Ovary (tissue), 9 donors: ENCODE results near the gene AURKA. TPM values are rescaled to one million over a fixed set of nuclear protein-coding genes. Genes with fewer than 3 reads are reported as not detected.

Source experiments
- DNase-seq, 5 donors: peaks; one replicate each; pipeline ENCODE4 v3.0.0-alpha.2; 2019 to 2020
- H3K27ac ChIP-seq, 2 donors: fragments of 200-600 bp; one replicate each; pipeline versions ENCODE4 v1.5.1 to v1.8.0; 2019 to 2022
- H3K27me3 ChIP-seq: fragments of 200-600 bp; one replicate; pipeline ENCODE4 v1.8.0; 2022
- H3K36me3 ChIP-seq: fragments of 200-600 bp; sonication (generic); one replicate; pipeline ENCODE4 v1.5.1; 2019
- H3K4me1 ChIP-seq: one replicate; pipeline ENCODE4 v1.8.1; 2013; ENCODE audit warnings: mild to moderate bottlenecking, moderate library complexity; ENCODE audit not compliant: insufficient read depth
- H3K4me3 ChIP-seq: fragments of 200-600 bp; sonication (generic); one replicate; pipeline ENCODE4 v1.5.1; 2017
- H3K9me3 ChIP-seq, 2 donors: fragments of 200-600 bp in 1 of 2; sonication (generic) in 1 of 2; one replicate each; pipeline versions ENCODE4 v1.5.1 to v1.8.1; 2013 to 2019; ENCODE audit warnings: mild to moderate bottlenecking in 1 of 2, moderate library complexity in 1 of 2
- EP300 ChIP-seq: sonication (generic); formaldehyde crosslinking; IDR thresholded peaks from one replicate; pipeline ENCODE4 v1.6.1; 2017; ENCODE audit warnings: antibody characterized with exemption
- POLR2A ChIP-seq: fragments of 450-650 bp; IDR thresholded peaks from one replicate; pipeline ENCODE4 v1.6.1; 2017; ENCODE audit warnings: antibody characterized with exemption, mild to moderate bottlenecking, moderate library complexity
- WGBS, 3 donors: extraction: QIAGEN DNeasy Blood & Tissue Kit in 1 of 3; methylation state at CpG; one replicate each; pipeline versions ENCODE4 v1.1.5 to v1.1.7; 2013 to 2017; 5-methylcytosine and 5-hydroxymethylcytosine counted together
- intact Hi-C, 4 donors: fragments of 100-400 bp; cut with DNase I; formaldehyde crosslinking; loops; one replicate each; pipeline versions ENCODE4 v1.11.0 to v1.15.1; 2022 to 2023
- polyA plus RNA-seq, 2 donors: library from polyadenylated mRNA; stranded (reverse); fragments of 200-250 nt in 1 of 2; fragments of 350-450 nt in 1 of 2; fragmentation: Illumina TruSeq in 1 of 2; extraction: RNeasy Lipid Tissue Mini Kit (QIAGEN cat#74804) in 1 of 2; gene quantifications; one replicate each; pipeline ENCODE4 v1.2.3, GENCODE V29; 2013 to 2014
- total RNA-seq, 7 donors: library from RNA; depleted of rRNA in 2 of 7; stranded (reverse); fragments of >200 nt in 2 of 7; fragmentation: NEBNext Ultra II Directional in 3 of 7; extraction: Animal tissue kit (Norgen Biotek cat#: 25700) in 3 of 7; gene quantifications; one replicate each; pipeline versions ENCODE4 v1.1.0 to v1.2.4, GENCODE V29; 2016 to 2023
- TF ChIP-seq, protein P1 (sequence below), 3 donors: fragments of 450-650 bp in 2 of 3; fragments of 200-600 bp in 1 of 3; IDR thresholded peaks; one replicate each; pipeline versions ENCODE4 v1.5.1 to v1.8.0; 2016 to 2022; ENCODE audit warnings: antibody characterized with exemption in 3 of 3, mild to moderate bottlenecking in 1 of 3
- donor health status: DM: no; HTN: no; CAD: no; lungs with moderate emphysema.
- donor health status: DM: no; HTN: no; CAD: no.
- donor health status: Bipolar disorder and iron deficiency.
- donor health status: DM: yes; HTN: yes; CAD: no.
- donor health status: DM: no; HTN: no; CAD: no.
- donor health status: DM: yes; HTN: yes; CAD: no.

The AURKA gene
- total and polyA plus RNA-seq, 9 donors = 2.2 to 10.0 (median 3.2) TPM

DNA sequence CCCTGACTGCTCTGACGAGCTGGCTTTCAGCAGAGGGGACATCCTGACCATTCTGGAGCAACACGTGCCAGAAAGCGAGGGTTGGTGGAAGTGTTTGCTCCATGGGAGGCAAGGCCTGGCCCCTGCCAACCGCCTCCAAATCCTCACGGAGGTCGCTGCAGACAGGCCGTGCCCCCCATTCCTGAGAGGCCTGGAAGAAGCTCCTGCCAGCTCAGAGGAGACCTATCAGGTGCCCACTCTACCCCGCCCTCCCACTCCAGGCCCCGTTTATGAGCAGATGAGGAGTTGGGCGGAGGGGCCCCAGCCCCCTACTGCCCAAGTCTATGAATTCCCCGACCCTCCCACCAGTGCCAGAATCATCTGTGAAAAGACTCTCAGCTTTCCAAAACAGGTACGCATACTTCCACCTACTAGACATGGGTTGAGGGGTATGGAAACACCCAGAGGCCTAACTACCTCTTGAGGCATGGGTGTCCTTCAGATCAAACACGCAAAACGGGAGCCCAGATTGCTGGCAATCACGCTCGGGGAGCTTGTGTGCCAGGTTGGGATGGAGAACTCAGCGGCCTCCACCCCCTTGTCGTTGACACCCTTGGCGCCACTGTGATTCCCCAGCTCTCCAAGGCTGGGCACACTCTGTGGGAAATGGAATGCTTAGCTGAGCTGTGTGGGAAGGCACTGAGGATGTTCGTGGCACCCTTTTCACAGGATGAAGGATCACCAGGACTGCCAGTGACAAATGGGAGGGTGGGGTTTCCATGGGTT is 45.4 kb upstream of the AURKA start:
- DNase-seq = no peak
- no peaks in the 10 kb centered on the region for H3K9me3 ChIP-seq
- 94 to 95% (median 94%) methylated on average over 20 of the region's 20 CpGs for WGBS, 3 donors
- intact Hi-C loops = no loop called here
- H3K27me3 ChIP-seq = no peaks in the 10 kb centered on the region
- no peak for TF ChIP-seq POLR2A
- TF ChIP-seq EP300 = no peak
- TF ChIP-seq, protein P1, sequence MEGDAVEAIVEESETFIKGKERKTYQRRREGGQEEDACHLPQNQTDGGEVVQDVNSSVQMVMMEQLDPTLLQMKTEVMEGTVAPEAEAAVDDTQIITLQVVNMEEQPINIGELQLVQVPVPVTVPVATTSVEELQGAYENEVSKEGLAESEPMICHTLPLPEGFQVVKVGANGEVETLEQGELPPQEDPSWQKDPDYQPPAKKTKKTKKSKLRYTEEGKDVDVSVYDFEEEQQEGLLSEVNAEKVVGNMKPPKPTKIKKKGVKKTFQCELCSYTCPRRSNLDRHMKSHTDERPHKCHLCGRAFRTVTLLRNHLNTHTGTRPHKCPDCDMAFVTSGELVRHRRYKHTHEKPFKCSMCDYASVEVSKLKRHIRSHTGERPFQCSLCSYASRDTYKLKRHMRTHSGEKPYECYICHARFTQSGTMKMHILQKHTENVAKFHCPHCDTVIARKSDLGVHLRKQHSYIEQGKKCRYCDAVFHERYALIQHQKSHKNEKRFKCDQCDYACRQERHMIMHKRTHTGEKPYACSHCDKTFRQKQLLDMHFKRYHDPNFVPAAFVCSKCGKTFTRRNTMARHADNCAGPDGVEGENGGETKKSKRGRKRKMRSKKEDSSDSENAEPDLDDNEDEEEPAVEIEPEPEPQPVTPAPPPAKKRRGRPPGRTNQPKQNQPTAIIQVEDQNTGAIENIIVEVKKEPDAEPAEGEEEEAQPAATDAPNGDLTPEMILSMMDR (IDR thresholded peaks at IDR 0.05) = no peak
- H3K27ac ChIP-seq = no peak overlapping the region
- H3K36me3 ChIP-seq = no peaks in the 10 kb centered on the region
- H3K4me3 ChIP-seq = no peak overlapping the region
- H3K4me1 ChIP-seq = peaks cover 2% of the 10 kb centered on the region

DNA sequence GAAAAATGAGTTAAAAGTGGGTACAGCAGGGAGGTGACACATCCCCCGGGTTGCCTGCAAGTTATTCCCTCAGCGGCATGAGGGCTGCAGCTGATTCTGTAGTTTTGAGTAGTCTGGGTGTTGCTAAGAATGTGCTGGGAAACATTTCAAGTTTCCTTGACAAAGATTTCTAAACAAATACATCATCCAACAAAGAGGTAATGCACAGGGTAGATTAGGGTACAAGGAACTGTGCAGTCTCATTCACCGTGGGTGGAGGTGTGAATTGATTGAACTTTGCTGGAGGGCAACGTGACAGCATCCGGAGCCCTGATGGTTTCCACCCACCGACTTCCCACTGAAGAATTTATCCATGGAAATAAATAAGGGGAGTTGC is 41.9 kb upstream of the AURKA start:
- no peaks in the 10 kb centered on the region for H3K9me3 ChIP-seq
- no peak for DNase-seq
- WGBS, 3 donors = 13 to 31% (median 23%) methylated on average over 6 of the region's 6 CpGs
- H3K4me3 ChIP-seq = no peak overlapping the region
- no peaks in the 10 kb centered on the region for H3K36me3 ChIP-seq
- no peaks in the 10 kb centered on the region for H3K4me1 ChIP-seq
- no peaks in the 10 kb centered on the region for H3K27me3 ChIP-seq
- no peak overlapping the region for H3K27ac ChIP-seq
- TF ChIP-seq, protein P1 (IDR thresholded peaks at IDR 0.05) = no peak
- TF ChIP-seq EP300 = no peak
- TF ChIP-seq POLR2A = no peak
- intact Hi-C loops = no loop called here

DNA sequence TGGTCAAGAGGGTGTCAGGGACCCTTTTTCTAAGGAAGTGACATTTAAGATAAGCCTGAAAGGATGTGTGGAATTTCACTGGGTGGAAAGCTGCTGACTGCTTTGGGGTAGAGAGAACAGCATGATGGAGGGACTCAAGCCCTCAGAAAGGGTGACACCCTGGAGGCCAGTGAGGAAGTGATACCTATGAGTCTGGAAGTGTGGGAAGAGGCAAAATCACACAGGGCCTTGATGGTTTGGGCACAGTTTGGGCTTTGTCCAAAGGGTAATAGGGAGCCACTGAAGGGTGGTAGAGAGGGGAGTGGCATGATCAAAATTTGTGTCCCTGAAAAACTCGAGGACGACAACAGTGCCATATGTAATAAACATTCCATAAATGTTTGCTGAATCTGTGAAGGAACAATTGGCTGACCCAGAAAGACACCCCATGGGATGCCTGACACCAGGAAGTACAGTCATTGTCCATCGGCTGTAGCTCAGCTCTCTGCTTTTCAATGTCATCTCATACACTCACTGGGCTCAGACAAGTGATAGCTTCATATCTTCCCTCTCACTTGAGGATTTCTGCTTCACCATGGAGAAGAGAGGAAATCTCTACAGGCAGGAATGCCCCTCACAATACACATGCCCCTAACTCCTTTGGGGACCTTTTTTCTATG is 41.3 kb upstream of the AURKA start:
- no peaks in the 10 kb centered on the region for H3K4me1 ChIP-seq
- no peaks in the 10 kb centered on the region for H3K27me3 ChIP-seq
- TF ChIP-seq POLR2A (no peak), EP300 (no peak)
- TF ChIP-seq, protein P1 (IDR thresholded peaks at IDR 0.05) = no peak
- 25 to 52% (median 34%) methylated on average over 3 of the region's 3 CpGs for WGBS, 3 donors
- H3K27ac ChIP-seq = no peak overlapping the region
- intact Hi-C loops = no loop called here
- H3K4me3 ChIP-seq = no peak overlapping the region
- no peaks in the 10 kb centered on the region for H3K9me3 ChIP-seq
- no peaks in the 10 kb centered on the region for H3K36me3 ChIP-seq
- no peak for DNase-seq

DNA sequence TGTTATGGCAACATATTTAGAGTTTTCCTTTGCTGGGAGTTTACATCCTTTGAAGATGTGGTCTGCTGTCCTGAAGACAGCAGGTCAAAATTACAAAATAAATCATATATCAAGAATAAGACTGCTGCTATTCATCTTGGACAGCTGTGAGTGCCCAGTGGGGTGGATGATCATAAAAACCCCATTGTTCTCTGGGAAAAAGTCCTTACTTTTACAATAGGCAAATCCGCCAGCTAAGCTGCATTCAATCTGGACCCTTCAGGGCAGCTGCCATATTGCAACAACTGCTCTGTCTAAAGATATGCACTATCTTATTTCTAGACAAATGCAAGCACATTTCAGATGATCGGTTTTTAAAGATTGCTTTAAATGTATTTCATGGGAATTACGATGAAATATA is 39.5 kb upstream of the AURKA start:
- TF ChIP-seq EP300 (no peak), POLR2A (no peak)
- TF ChIP-seq, protein P1 (IDR thresholded peaks at IDR 0.05) = no peak
- intact Hi-C loops = no loop called here

More for the DNA sequence above, 39.5 kb upstream of the AURKA start:
- Histone ChIP-seq H3K27me3 (no peaks in the 10 kb centered on the region), H3K9me3 (no peaks in the 10 kb centered on the region), H3K36me3 (no peaks in the 10 kb centered on the region), H3K4me3 (no peak overlapping the region), H3K27ac (no peak overlapping the region), H3K4me1 (no peaks in the 10 kb centered on the region)
- 89 to 95% (median 92%) methylated on average over 3 of the region's 3 CpGs for WGBS, 3 donors
- DNase-seq = no peak
